ENCODE measurements around the gene GALNT10. TPM values are rescaled to one million over a fixed set of nuclear protein-coding genes. Genes with fewer than 3 reads are reported as not detected.

Gene GALNT10
- total RNA-seq, 1 experiment from 2014 or later: 27.8 TPM

DNA sequence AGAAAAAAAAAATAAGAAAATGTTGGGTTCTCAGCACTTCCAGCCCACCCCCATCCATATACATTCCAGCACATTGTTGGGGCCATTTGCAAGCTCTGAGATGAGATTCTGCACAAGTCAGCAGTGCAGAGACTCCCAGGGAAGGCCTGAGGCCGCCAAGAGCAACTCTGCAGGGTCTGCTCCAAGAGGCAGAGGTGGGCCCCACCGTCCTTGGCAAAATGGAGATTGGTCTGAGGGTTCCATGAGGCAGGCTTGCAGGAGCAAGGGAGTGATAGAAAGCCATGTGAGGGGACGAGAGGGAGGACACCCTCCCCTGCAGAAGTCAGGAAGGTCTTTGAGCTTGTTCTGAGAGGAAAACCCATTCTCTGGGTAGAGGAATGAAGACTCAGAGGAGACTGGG is 203.3 kb downstream of the GALNT10 start:
- Histone ChIP-seq H2AFZ (ENCODE audit: low read depth, low read length, poor library complexity, severe bottlenecking) (no peak overlapping the region), H3K9me2 (ENCODE audit: insufficient read depth) (no peaks in the 10 kb centered on the region), H3K36me3 (ENCODE audit: control insufficient read depth in 1 of 2, insufficient read depth in 2 of 2, low read length in 2 of 2) (no peaks in the 10 kb centered on the region), H3K9me3 (ENCODE audit: control insufficient read depth in 1 of 2, insufficient read depth in 1 of 2, low read depth in 1 of 2, low read length in 2 of 2) (no peaks in the 10 kb centered on the region), H3K4me2 (ENCODE audit: low read length) (no peak overlapping the region), H3K4me1 (ENCODE audit: control insufficient read depth in 1 of 2, insufficient read depth in 2 of 2, low read length in 2 of 2) (peaks cover 12 to 30% of the 10 kb centered on the region in 2 experiments; a peak in 3 of 4 replicates), H3K27ac (ENCODE audit: low read depth, low read length) (no peak overlapping the region), H3K9ac (ENCODE audit: low read length) (no peak overlapping the region), H3K27me3 (ENCODE audit: insufficient read depth, low read length) (no peaks in the 10 kb centered on the region), H4K20me1 (ENCODE audit: insufficient read depth) (no peaks in the 10 kb centered on the region), H3K79me2 (ENCODE audit: insufficient read depth, low read length) (no peaks in the 10 kb centered on the region), H3K4me3 (replicated peaks in 1 of 2; ENCODE audit: low read depth in 1 of 2, low read length in 2 of 2) (no peak overlapping the region)
- no peak for DNase-seq (ENCODE audit: low read depth, low spot score)
- BruUV-seq (replicated peaks): no TSS peak
- ATAC-seq: no peak
- POLR2A ChIA-PET: no interaction called here
- CTCF ChIA-PET: interaction anchor here (0.9 kb wide), 1 partner anchor 11 kb away, joined by 4 read pairs; no protein-coding TSS in a partner anchor
- TF ChIP-seq CEBPB (IDR thresholded peaks at IDR 0.05; ENCODE audit: low read depth): no peak
- RAD21 ChIA-PET (ENCODE audit: low non-redundant PET in 1 of 2, low total read pairs in 2 of 2, uncharacterized antibody in 2 of 2, unreplicated experiment in 2 of 2): interaction anchor here in 1 of 2 experiments (0.7 kb wide), 1 partner anchor 333 kb away, joined by 3 read pairs; no protein-coding TSS in a partner anchor
- intact Hi-C loops (cut with micrococcal nuclease): no loop called here

DNA sequence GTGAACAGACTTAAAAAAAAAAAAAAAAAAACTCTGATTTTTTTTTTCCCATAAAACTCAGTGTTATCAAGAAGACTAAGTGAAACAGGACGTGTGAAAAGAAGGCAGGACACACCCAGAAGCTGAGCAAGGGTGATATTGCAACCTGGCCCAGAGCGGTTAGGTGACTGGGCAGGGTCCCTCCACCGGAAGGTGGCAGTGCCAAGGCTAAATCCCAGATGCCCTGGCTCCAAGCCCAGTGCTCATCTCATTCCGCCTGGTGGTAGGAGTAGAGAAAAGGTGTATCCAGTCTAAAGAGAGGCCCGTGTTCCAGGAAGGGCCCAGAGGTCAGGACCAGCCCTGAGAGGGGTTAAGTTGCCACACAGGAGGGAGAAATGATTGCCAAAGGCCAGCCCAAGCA is 203.8 kb downstream of the GALNT10 start:
- no peaks in the 10 kb centered on the region for H4K20me1 ChIP-seq (ENCODE audit: insufficient read depth)
- ChIA-PET POLR2A (no interaction called here), RAD21 (ENCODE audit: low non-redundant PET in 1 of 2, low total read pairs in 2 of 2, uncharacterized antibody in 2 of 2, unreplicated experiment in 2 of 2) (interaction anchor here in 1 of 2 experiments (0.7 kb wide), 1 partner anchor 333 kb away, joined by 3 read pairs; no protein-coding TSS in a partner anchor), CTCF (interaction anchor here (0.9 kb wide), 1 partner anchor 11 kb away, joined by 4 read pairs; no protein-coding TSS in a partner anchor)
- no peaks in the 10 kb centered on the region for H3K9me3 ChIP-seq (ENCODE audit: control insufficient read depth in 1 of 2, insufficient read depth in 1 of 2, low read depth in 1 of 2, low read length in 2 of 2)
- no peak overlapping the region for H3K27ac ChIP-seq (ENCODE audit: low read depth, low read length)
- no peaks in the 10 kb centered on the region for H3K36me3 ChIP-seq (ENCODE audit: control insufficient read depth in 1 of 2, insufficient read depth in 2 of 2, low read length in 2 of 2)
- DNase-seq (ENCODE audit: low read depth, low spot score) (no peak), ATAC-seq (peak; percentile 65)
- H3K4me2 ChIP-seq (ENCODE audit: low read length): no peak overlapping the region
- H3K27me3 ChIP-seq (ENCODE audit: insufficient read depth, low read length): no peaks in the 10 kb centered on the region
- H3K4me3 ChIP-seq (replicated peaks in 1 of 2; ENCODE audit: low read depth in 1 of 2, low read length in 2 of 2): no peak overlapping the region
- no peaks in the 10 kb centered on the region for H3K79me2 ChIP-seq (ENCODE audit: insufficient read depth, low read length)
- no TSS peak for BruUV-seq (replicated peaks)
- intact Hi-C loops (cut with micrococcal nuclease): no loop called here
- no peaks in the 10 kb centered on the region for H3K9me2 ChIP-seq (ENCODE audit: insufficient read depth)
- no peak overlapping the region for H3K9ac ChIP-seq (ENCODE audit: low read length)
- TF ChIP-seq EZH2 (IDR thresholded peaks at IDR 0.05) (no peak), ZFX (IDR thresholded peaks at IDR 0.05) (no peak), FOSL1 (IDR thresholded peaks at IDR 0.05; ENCODE audit: low read depth) (no peak), EGR1 (IDR thresholded peaks at IDR 0.05; ENCODE audit: low read depth) (no peak)
- TF ChIP-seq, protein P1, sequence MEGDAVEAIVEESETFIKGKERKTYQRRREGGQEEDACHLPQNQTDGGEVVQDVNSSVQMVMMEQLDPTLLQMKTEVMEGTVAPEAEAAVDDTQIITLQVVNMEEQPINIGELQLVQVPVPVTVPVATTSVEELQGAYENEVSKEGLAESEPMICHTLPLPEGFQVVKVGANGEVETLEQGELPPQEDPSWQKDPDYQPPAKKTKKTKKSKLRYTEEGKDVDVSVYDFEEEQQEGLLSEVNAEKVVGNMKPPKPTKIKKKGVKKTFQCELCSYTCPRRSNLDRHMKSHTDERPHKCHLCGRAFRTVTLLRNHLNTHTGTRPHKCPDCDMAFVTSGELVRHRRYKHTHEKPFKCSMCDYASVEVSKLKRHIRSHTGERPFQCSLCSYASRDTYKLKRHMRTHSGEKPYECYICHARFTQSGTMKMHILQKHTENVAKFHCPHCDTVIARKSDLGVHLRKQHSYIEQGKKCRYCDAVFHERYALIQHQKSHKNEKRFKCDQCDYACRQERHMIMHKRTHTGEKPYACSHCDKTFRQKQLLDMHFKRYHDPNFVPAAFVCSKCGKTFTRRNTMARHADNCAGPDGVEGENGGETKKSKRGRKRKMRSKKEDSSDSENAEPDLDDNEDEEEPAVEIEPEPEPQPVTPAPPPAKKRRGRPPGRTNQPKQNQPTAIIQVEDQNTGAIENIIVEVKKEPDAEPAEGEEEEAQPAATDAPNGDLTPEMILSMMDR (IDR thresholded peaks at IDR 0.05 in 2 of 3, conservative IDR thresholded peaks at IDR 0.05 in 1 of 3; ENCODE audit: borderline replicate concordance in 1 of 3, insufficient read depth in 1 of 3, low read depth in 2 of 3, low read length in 2 of 3): peak in 2 of 3 experiments; percentile 7 to 22; a peak in 1 of 6 replicates
- TF ChIP-seq, protein P2, sequence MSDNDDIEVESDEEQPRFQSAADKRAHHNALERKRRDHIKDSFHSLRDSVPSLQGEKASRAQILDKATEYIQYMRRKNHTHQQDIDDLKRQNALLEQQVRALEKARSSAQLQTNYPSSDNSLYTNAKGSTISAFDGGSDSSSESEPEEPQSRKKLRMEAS (IDR thresholded peaks at IDR 0.05): no peak
- H3K4me1 ChIP-seq (ENCODE audit: control insufficient read depth in 1 of 2, insufficient read depth in 2 of 2, low read length in 2 of 2): peaks cover 12 to 30% of the 10 kb centered on the region in 2 experiments; a peak in 3 of 4 replicates
- H2AFZ ChIP-seq (ENCODE audit: low read depth, low read length, poor library complexity, severe bottlenecking): no peak overlapping the region

Data from HCT116 (cell line).